ENCODE results near the gene FAXC. TPM values are rescaled to one million over a fixed set of nuclear protein-coding genes. Genes with fewer than 3 reads are reported as not detected.

Gene FAXC
- total and polyA plus RNA-seq, 7 experiments from 2014 or later, result not detected

DNA sequence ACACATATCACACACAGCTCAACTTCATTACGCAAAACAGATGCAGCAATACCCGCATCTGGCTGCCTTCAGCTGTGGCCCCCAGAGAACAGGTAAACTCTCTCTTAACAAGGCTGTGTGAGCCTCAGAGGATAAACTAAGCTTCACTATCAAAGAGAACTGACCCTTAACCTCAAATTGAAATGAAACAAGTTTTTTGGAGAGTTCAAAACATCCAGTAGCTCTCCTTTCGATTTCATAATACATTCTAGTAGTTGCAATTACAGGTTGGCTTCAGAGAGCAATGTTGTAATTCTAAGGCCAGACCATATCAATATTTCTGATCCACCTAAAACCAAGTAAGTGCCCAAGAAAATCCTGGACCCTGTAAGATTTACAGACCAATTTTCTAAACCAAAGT, 113.5 kb downstream of the FAXC start:
- peaks cover 0 to 3% (median 0%) of the 10 kb centered on the region in 5 donors for H3K36me3 Mint-ChIP-seq

DNA sequence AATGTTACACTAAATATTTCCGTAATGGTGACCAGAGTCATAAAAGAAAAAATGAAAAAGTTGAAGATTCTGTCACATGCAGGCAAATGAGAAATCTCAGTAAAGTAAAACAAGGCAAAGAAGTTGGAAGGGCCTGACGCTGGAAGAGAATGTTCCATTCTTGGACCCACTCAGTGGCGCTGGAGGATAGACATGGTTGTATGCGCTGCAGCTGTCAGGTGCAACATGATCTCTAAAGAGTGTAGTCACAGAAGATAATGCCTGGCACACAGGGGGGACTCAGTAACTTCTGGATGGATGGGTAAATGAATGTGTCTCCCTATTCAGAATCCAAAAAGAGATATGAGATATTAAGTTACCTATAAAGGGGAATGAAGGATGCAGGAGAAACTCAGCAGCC, 116.3 kb downstream of the FAXC start:
- Histone ChIP-seq H3K27ac (ENCODE audit: low read depth, low read length) (no peak overlapping the region), H3K4me1 (ENCODE audit: control insufficient read depth in 2 of 2, insufficient read depth in 2 of 2, low read length in 2 of 2) (no peaks in the 10 kb centered on the region), H3K36me3 (ENCODE audit: control insufficient read depth in 2 of 3, insufficient read depth in 3 of 3, low read length in 3 of 3) (no peaks in the 10 kb centered on the region), H3K27me3 (ENCODE audit: control insufficient read depth in 2 of 2, insufficient read depth in 2 of 2, low read length in 2 of 2) (no peaks in the 10 kb centered on the region), H3K9me3 (ENCODE audit: control insufficient read depth in 2 of 3, low read length in 3 of 3) (no peaks in the 10 kb centered on the region), H3K4me3 (ENCODE audit: low read length) (no peak overlapping the region)
- ChIA-PET CTCF (no interaction called here), POLR2A (no interaction called here)
- DNase-seq, result no peak
- intact Hi-C loops (cut with micrococcal nuclease), result no loop called here
- Mint-ChIP-seq H3K27me3 (peaks cover 13 to 58% (median 34%) of the 10 kb centered on the region in 5 donors), H3K36me3 (peaks cover 0 to 2% (median 0%) of the 10 kb centered on the region in 5 donors), H3K4me1 (no peaks in the 10 kb centered on the region), H3K9me3 (peaks cover 0 to 4% (median 0%) of the 10 kb centered on the region in 11 donors), H3K27ac (no peak overlapping the region), H3K4me3 (no peak overlapping the region)
- no peak for ATAC-seq

More for the DNA sequence above, 113.5 kb downstream of the FAXC start:
- H3K4me1 Mint-ChIP-seq, result no peaks in the 10 kb centered on the region
- Histone ChIP-seq H3K4me3 (ENCODE audit: low read length) (no peak overlapping the region), H3K27me3 (ENCODE audit: control insufficient read depth in 2 of 2, insufficient read depth in 2 of 2, low read length in 2 of 2) (no peaks in the 10 kb centered on the region), H3K36me3 (ENCODE audit: control insufficient read depth in 2 of 3, insufficient read depth in 3 of 3, low read length in 3 of 3) (no peaks in the 10 kb centered on the region), H3K9me3 (ENCODE audit: control insufficient read depth in 2 of 3, low read length in 3 of 3) (no peaks in the 10 kb centered on the region), H3K27ac (ENCODE audit: low read depth, low read length) (no peak overlapping the region), H3K4me1 (ENCODE audit: control insufficient read depth in 2 of 2, insufficient read depth in 2 of 2, low read length in 2 of 2) (no peaks in the 10 kb centered on the region)
- CTCF ChIA-PET, result no interaction called here
- no peak overlapping the region for H3K4me3 Mint-ChIP-seq
- ATAC-seq (no peak), DNase-seq (no peak)
- no peak overlapping the region for H3K27ac Mint-ChIP-seq
- peaks cover 13 to 67% (median 32%) of the 10 kb centered on the region in 5 donors for H3K27me3 Mint-ChIP-seq
- POLR2A ChIA-PET, result no interaction called here
- H3K9me3 Mint-ChIP-seq, result peaks cover 0 to 6% (median 0%) of the 10 kb centered on the region in 11 donors
- intact Hi-C loops (cut with micrococcal nuclease), result no loop called here

GRCh38 chr6:99232056-99232455, 117.4 kb downstream of the FAXC start:
- Histone ChIP-seq H3K36me3 (ENCODE audit: control insufficient read depth in 2 of 3, insufficient read depth in 3 of 3, low read length in 3 of 3) (no peaks in the 10 kb centered on the region), H3K27me3 (ENCODE audit: control insufficient read depth in 2 of 2, insufficient read depth in 2 of 2, low read length in 2 of 2) (no peaks in the 10 kb centered on the region), H3K9me3 (ENCODE audit: control insufficient read depth in 2 of 3, low read length in 3 of 3) (no peaks in the 10 kb centered on the region), H3K27ac (ENCODE audit: low read depth, low read length) (no peak overlapping the region), H3K4me1 (ENCODE audit: control insufficient read depth in 2 of 2, insufficient read depth in 2 of 2, low read length in 2 of 2) (no peaks in the 10 kb centered on the region), H3K4me3 (ENCODE audit: low read length) (no peak overlapping the region)
- peaks cover 13 to 55% (median 38%) of the 10 kb centered on the region in 5 donors for H3K27me3 Mint-ChIP-seq
- DNase-seq (no peak), ATAC-seq (no peak)
- H3K36me3 Mint-ChIP-seq, result no peaks in the 10 kb centered on the region
- H3K9me3 Mint-ChIP-seq, result peaks cover 0 to 3% (median 0%) of the 10 kb centered on the region in 11 donors
- POLR2A ChIA-PET, result no interaction called here
- H3K4me1 Mint-ChIP-seq, result no peaks in the 10 kb centered on the region
- H3K4me3 Mint-ChIP-seq, result no peak overlapping the region
- intact Hi-C loops (cut with micrococcal nuclease), result no loop called here
- no peak overlapping the region for H3K27ac Mint-ChIP-seq
- CTCF ChIA-PET, result no interaction called here

DNA sequence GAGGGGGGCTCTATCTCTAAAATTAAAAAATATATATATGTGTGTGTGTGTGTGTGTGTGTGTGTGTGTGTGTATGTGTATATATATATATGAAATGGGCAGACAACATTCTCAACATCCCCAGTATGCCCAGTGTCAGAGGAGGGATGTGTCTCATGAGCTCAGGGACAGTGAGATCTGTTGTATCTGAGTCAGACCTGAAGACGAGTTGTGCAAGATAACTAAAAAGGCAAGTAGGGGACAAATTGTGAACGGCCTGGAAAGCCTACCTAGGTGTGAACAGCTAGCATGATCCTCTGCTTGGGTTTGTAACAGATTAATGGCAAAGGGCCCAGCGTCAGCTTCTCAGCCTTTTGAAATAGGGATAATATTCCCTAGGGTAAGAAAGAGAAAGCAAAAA, 124.3 kb downstream of the FAXC start:
- H3K4me3 ChIP-seq (ENCODE audit: low read length), result no peak overlapping the region
- no peak overlapping the region for H3K27ac ChIP-seq (ENCODE audit: low read depth, low read length)
- POLR2A ChIA-PET, result no interaction called here
- Mint-ChIP-seq H3K4me1 (no peaks in the 10 kb centered on the region), H3K27ac (no peak overlapping the region), H3K36me3 (no peaks in the 10 kb centered on the region), H3K27me3 (peaks cover 4 to 23% (median 13%) of the 10 kb centered on the region in 5 donors), H3K4me3 (no peak overlapping the region), H3K9me3 (peaks cover 0 to 2% (median 0%) of the 10 kb centered on the region in 11 donors)
- CTCF ChIA-PET, result no interaction called here
- DNase-seq (no peak), ATAC-seq (no peak)
- no peaks in the 10 kb centered on the region for H3K9me3 ChIP-seq (ENCODE audit: control insufficient read depth in 2 of 3, low read length in 3 of 3)
- intact Hi-C loops (cut with micrococcal nuclease), result no loop called here
- no peaks in the 10 kb centered on the region for H3K27me3 ChIP-seq (ENCODE audit: control insufficient read depth in 2 of 2, insufficient read depth in 2 of 2, low read length in 2 of 2)
- H3K4me1 ChIP-seq (ENCODE audit: control insufficient read depth in 2 of 2, insufficient read depth in 2 of 2, low read length in 2 of 2), result no peaks in the 10 kb centered on the region
- H3K36me3 ChIP-seq (ENCODE audit: control insufficient read depth in 2 of 3, insufficient read depth in 3 of 3, low read length in 3 of 3), result no peaks in the 10 kb centered on the region

Other genes starting within 250 kb of the FAXC start
- 1 to 10 TPM; 1.8 to 7.3 (median 4.2) TPM for gene COQ3, start 44.5 kb upstream of the FAXC start, total RNA-seq
- 10 to 100 TPM; 10.6 to 11.4 TPM for gene COQ3, start 44.5 kb upstream of the FAXC start, polyA plus RNA-seq
- gene PNISR, start 75.6 kb upstream of the FAXC start, total RNA-seq, result 100 to 1,000 TPM; 146 to 423 (median 302) TPM
- gene PNISR, start 75.6 kb upstream of the FAXC start, polyA plus RNA-seq, result 100 to 1,000 TPM in 1 of 2 donors, 10 to 100 TPM in 1; 75.2 to 102 TPM
- 10 to 100 TPM in 2 of 5 experiments, 1 to 10 TPM in 3; 4.9 to 10.8 (median 7.4) TPM for gene USP45, start 165.7 kb upstream of the FAXC start, total RNA-seq
- 1 to 10 TPM; 4.2 to 6.2 TPM for gene USP45, start 165.7 kb upstream of the FAXC start, polyA plus RNA-seq
- 10 to 100 TPM; 31.4 to 45.4 (median 37.3) TPM for gene CCNC, start 219.0 kb upstream of the FAXC start, total RNA-seq
- 10 to 100 TPM; 34.6 to 44.0 TPM for gene CCNC, start 219.0 kb upstream of the FAXC start, polyA plus RNA-seq